OCI-LY3 (cell line): Measurements from ENCODE around the gene DDIT3.

Experiments used
- H2AFZ ChIP-seq: fragments of 200-600, 300-600 bp; shearing (Covaris generic); 2 replicates; pipeline ENCODE4 v1.6.0; 2014; ENCODE audit warnings: antibody characterized with exemption, low read depth, low read length
- H3K27ac ChIP-seq: fragments of 200-600, 300-600 bp; sonication (generic); 2 replicates; pipeline ENCODE4 v1.5.1; 2014; ENCODE audit warnings: mild to moderate bottlenecking, low read length, moderate library complexity, mixed read lengths
- H3K27me3 ChIP-seq: fragments of 200-600, 300-600 bp; sonication (generic); 2 replicates; pipeline ENCODE4 v1.6.1; 2014; ENCODE audit warnings: low read depth, low read length, mixed read lengths
- H3K36me3 ChIP-seq: fragments of 200-600, 300-600 bp; sonication (generic); replicated peaks from 2 replicates; pipeline ENCODE3; 2014; ENCODE audit warnings: low read depth, low read length, mixed read lengths
- H3K4me1 ChIP-seq: fragments of 300-600, 200-600 bp; sonication (generic); 2 replicates; pipeline ENCODE4 v1.6.1; 2014; ENCODE audit warnings: low read length, mixed read lengths
- H3K4me2 ChIP-seq: fragments of 200-600, 300-600 bp; sonication (generic); 2 replicates; pipeline ENCODE4 v1.6.1; 2014; ENCODE audit warnings: low read length, mixed read lengths
- H3K4me3 ChIP-seq: fragments of 300-600, 200-600 bp; sonication (generic); 2 replicates; pipeline ENCODE4 v1.5.1; 2014; ENCODE audit warnings: antibody characterized with exemption, mild to moderate bottlenecking, low read length, moderate library complexity
- H3K79me2 ChIP-seq: fragments of 300-600, 200-600 bp; shearing (Covaris generic); 2 replicates; pipeline ENCODE4 v1.6.1; 2014; ENCODE audit warnings: mild to moderate bottlenecking, low read length, mixed read lengths
- H3K9ac ChIP-seq: fragments of 300-600, 200-600 bp; shearing (Covaris generic); 2 replicates; pipeline ENCODE4 v1.6.0; 2014; ENCODE audit warnings: mild to moderate bottlenecking, low read length, moderate library complexity
- H3K9me3 ChIP-seq: fragments of 200-600, 300-600 bp; shearing (Covaris generic); 2 replicates; pipeline ENCODE4 v1.6.1; 2014; ENCODE audit warnings: low read length, mixed read lengths; ENCODE audit not compliant: insufficient read depth
- H4K20me1 ChIP-seq: fragments of 200-600, 300-600 bp; sonication (generic); 2 replicates; pipeline ENCODE4 v1.6.1; 2016; ENCODE audit warnings: low read length, mixed read lengths; ENCODE audit not compliant: insufficient read depth
- EZH2phosphoT487 ChIP-seq: fragments of 200-600 bp; shearing (Covaris generic); IDR thresholded peaks from 2 replicates; pipeline ENCODE4 v1.6.1; 2018; ENCODE audit warnings: antibody characterized with exemption, mixed run types, low read depth
- TF ChIP-seq, protein P1 (sequence below): fragments of 200-600, 300-600 bp; sonication (generic); IDR thresholded peaks from 2 replicates; pipeline ENCODE4 v1.5.1; 2014; ENCODE audit warnings: antibody characterized with exemption, low read length, low read depth

DDIT3 gene, protein sequence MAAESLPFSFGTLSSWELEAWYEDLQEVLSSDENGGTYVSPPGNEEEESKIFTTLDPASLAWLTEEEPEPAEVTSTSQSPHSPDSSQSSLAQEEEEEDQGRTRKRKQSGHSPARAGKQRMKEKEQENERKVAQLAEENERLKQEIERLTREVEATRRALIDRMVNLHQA

DNA sequence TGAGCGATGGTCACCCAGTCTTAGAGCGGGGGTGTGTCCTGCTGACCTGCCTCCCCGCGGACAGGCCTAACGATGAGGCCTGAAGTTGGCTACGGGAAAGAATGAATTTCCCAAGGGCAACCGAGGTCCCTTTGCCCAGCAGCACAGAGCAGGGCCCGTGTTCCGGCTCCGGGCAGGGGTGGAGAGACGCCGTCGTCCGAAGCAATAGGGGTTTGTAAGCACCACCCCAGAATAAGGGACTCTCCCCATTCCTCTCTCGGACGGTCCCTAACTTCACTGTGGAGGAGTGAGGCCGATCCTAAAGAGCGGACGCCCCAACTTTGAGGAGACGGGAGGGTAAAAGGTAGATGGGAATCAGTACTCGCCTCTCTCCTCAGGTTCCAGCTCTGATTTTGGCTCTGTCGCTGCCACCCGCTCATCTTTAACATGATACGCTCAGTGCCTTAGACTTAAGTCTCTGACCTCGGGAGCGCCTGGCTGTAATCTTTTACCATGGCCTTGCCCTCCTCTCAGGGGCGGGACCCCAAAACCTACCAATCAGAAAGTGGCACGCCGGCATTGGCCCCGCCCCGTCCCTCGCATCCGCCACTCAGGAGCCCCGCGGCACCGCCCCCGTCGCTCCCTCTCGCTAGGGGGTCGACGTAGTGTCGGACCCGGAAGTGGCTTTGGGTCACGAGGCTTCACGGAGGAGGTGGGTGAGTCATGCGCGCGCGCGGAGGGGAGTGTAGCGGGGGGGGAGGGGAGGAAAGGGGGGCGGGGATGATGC lies at the start of gene DDIT3:
DDIT3 (minus strand) TSS at position 462 of the 766 bp plus-strand sequence. CDS start 3,108 bp downstream, outside the sequence.
- H3K79me2 ChIP-seq: peaks cover 42% of the 10 kb centered on the region
- H3K27ac ChIP-seq: peak within 1 kb of the TSS; percentile 94
- peak within 1 kb of the TSS; percentile 66; the same call in 1 of the 2 replicates for H2AFZ ChIP-seq
- H4K20me1 ChIP-seq: peaks cover 33% of the 10 kb centered on the region
- peak within 1 kb of the TSS; percentile 96 for H3K9ac ChIP-seq
- peak within 1 kb of the TSS; percentile 94 for H3K4me3 ChIP-seq
- H3K4me1 ChIP-seq: peaks cover 36% of the 10 kb centered on the region
- H3K27me3 ChIP-seq: no peaks in the 10 kb centered on the region
- H3K4me2 ChIP-seq: peak within 1 kb of the TSS; percentile 87
- TF ChIP-seq EZH2phosphoT487: no peak
- TF ChIP-seq, protein P1, sequence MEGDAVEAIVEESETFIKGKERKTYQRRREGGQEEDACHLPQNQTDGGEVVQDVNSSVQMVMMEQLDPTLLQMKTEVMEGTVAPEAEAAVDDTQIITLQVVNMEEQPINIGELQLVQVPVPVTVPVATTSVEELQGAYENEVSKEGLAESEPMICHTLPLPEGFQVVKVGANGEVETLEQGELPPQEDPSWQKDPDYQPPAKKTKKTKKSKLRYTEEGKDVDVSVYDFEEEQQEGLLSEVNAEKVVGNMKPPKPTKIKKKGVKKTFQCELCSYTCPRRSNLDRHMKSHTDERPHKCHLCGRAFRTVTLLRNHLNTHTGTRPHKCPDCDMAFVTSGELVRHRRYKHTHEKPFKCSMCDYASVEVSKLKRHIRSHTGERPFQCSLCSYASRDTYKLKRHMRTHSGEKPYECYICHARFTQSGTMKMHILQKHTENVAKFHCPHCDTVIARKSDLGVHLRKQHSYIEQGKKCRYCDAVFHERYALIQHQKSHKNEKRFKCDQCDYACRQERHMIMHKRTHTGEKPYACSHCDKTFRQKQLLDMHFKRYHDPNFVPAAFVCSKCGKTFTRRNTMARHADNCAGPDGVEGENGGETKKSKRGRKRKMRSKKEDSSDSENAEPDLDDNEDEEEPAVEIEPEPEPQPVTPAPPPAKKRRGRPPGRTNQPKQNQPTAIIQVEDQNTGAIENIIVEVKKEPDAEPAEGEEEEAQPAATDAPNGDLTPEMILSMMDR: no peak
- no peaks in the 10 kb centered on the region for H3K9me3 ChIP-seq
- H3K36me3 ChIP-seq: peaks cover 44% of the 10 kb centered on the region

DNA sequence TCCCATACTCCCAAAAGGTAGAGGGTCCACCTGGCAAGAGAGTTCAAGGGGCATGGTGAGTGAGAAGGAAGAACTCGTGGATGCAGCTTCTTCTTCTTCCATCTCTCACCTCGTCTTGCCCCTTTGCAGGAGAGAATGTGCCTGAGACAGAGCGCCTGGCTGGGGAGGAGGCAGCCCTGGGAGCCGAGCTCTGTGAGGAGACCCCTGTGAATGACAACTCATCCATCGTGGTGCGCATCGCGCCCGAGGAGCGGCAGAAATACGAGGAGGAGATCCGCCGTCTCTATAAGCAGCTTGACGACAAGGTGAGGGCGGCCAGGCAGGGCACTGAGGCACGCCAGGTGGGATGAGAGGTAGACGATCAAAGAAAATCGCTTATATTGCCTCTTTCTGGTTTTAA lies 49.5 kb upstream of the DDIT3 start:
- H3K9ac ChIP-seq: no peak overlapping the region
- no peaks in the 10 kb centered on the region for H3K4me1 ChIP-seq
- H3K27ac ChIP-seq: no peak overlapping the region
- H3K4me2 ChIP-seq: no peak overlapping the region
- TF ChIP-seq, protein P1: no peak
- no peak for TF ChIP-seq EZH2phosphoT487
- no peak overlapping the region for H3K4me3 ChIP-seq
- no peaks in the 10 kb centered on the region for H3K9me3 ChIP-seq
- no peaks in the 10 kb centered on the region for H3K79me2 ChIP-seq
- no peaks in the 10 kb centered on the region for H4K20me1 ChIP-seq
- H3K27me3 ChIP-seq: 0 out of 2 replicates have a peak, but pooled peaks cover under 1% of the 10 kb centered on the region
- no peaks in the 10 kb centered on the region for H3K36me3 ChIP-seq
- no peak overlapping the region for H2AFZ ChIP-seq

DNA sequence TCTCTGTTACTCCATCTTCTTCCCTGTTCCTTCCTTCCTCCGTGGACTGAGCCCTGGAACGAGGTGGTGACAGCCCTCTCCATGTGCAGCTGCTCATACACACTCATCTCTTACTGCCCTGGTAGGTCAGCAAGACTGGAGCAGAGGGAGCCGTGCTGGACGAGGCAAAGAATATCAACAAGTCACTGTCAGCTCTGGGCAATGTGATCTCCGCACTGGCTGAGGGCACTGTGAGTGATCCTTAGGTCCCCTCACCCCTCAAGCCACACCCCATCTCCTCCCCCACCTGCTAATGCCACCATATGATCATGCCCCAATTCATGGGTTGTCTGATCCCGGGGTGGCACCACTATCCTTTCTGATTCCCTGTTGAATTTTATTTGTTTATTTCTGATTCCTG lies 48.5 kb upstream of the DDIT3 start:
- Histone ChIP-seq H3K36me3 (no peaks in the 10 kb centered on the region), H3K4me2 (no peak overlapping the region), H4K20me1 (no peaks in the 10 kb centered on the region), H2AFZ (no peak overlapping the region), H3K9me3 (no peaks in the 10 kb centered on the region), H3K9ac (no peak overlapping the region), H3K79me2 (no peaks in the 10 kb centered on the region), H3K4me3 (no peak overlapping the region), H3K27ac (no peak overlapping the region), H3K4me1 (no peaks in the 10 kb centered on the region), H3K27me3 (peaks cover 10% of the 10 kb centered on the region; the same call in 1 of the 2 replicates)
- TF ChIP-seq, protein P1: no peak
- no peak for TF ChIP-seq EZH2phosphoT487

DNA sequence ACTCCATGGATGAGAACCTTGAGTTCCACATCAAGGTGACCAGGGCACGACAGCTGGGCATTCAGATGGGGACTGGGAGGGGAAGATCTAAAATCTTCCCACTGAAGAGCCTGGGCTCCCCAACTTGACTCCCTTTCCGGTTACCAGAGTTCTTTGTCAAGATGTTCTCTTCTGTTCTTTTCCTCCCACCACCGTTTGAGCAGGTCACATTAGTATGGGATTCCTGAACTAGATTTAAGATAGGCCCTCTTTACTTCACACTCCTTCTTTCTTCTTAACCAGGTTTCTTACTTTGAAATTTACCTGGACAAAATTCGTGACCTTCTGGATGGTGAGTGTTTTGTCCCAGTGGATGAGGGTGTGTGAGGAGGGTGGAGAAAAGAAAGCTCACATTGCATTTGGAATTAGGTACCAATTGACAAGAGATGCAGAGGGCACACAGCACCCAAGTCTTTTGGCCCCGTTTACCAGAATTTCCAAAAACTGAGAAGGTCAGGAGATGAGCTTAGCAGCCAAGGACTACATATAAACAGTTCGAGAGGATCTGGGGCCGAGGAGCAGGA lies 43.9 kb upstream of the DDIT3 start:
- Histone ChIP-seq H3K4me3 (no peak overlapping the region), H3K79me2 (no peaks in the 10 kb centered on the region), H2AFZ (no peak overlapping the region), H3K4me1 (no peaks in the 10 kb centered on the region), H3K27ac (no peak overlapping the region), H4K20me1 (no peaks in the 10 kb centered on the region), H3K27me3 (peaks cover 22% of the 10 kb centered on the region; the same call in 1 of the 2 replicates), H3K4me2 (no peak overlapping the region), H3K9ac (no peak overlapping the region), H3K9me3 (no peaks in the 10 kb centered on the region), H3K36me3 (no peaks in the 10 kb centered on the region)
- no peak for TF ChIP-seq EZH2phosphoT487
- TF ChIP-seq, protein P1: no peak
